Testis (tissue), 2 donors: ENCODE results near the gene SLC24A3.

Experiments
- POLR2A ChIP-seq: fragments of 450-650 bp; IDR thresholded peaks from one replicate; pipeline ENCODE4 v1.6.1; 2017; ENCODE audit warnings: antibody characterized with exemption, mild to moderate bottlenecking, moderate library complexity
- TF ChIP-seq, protein P1 (sequence below), 3 experiments: fragments of 450-650 bp in 2 of 3; fragments of 200-600 bp in 1 of 3; sonication (generic) in 1 of 3; IDR thresholded peaks; one replicate each; pipeline ENCODE4 v1.5.1; 2016 to 2019; ENCODE audit warnings: antibody characterized with exemption in 3 of 3, mild to moderate bottlenecking in 2 of 3, moderate library complexity in 1 of 3

DNA sequence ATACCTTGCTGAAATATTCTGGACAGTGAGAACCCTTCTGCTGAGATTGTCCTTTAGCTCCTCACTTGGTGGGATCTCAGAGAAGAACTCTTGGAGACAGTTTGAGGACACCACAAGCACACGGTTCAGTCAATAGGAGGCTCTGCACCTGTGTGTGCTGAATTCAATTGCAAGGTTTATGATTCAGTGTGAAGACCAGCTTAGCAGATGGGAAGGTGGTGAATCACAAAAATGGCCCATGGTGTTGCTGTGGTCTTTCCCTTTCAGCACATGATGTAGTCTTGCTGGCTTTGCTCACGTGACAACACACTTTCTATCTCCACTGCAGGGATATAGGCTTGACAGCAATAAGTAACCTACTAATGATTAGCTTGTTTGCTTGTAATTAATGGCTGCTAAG is 270.3 kb downstream of the SLC24A3 start:
- no peak for TF ChIP-seq POLR2A
- TF ChIP-seq, protein P1, sequence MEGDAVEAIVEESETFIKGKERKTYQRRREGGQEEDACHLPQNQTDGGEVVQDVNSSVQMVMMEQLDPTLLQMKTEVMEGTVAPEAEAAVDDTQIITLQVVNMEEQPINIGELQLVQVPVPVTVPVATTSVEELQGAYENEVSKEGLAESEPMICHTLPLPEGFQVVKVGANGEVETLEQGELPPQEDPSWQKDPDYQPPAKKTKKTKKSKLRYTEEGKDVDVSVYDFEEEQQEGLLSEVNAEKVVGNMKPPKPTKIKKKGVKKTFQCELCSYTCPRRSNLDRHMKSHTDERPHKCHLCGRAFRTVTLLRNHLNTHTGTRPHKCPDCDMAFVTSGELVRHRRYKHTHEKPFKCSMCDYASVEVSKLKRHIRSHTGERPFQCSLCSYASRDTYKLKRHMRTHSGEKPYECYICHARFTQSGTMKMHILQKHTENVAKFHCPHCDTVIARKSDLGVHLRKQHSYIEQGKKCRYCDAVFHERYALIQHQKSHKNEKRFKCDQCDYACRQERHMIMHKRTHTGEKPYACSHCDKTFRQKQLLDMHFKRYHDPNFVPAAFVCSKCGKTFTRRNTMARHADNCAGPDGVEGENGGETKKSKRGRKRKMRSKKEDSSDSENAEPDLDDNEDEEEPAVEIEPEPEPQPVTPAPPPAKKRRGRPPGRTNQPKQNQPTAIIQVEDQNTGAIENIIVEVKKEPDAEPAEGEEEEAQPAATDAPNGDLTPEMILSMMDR (IDR thresholded peaks at IDR 0.05), result no peak
